ENCODE results near the gene SAMD9L. TPM values are rescaled to one million over a fixed set of nuclear protein-coding genes. Genes with fewer than 3 reads are reported as not detected.

The SAMD9L gene
- total RNA-seq (10 to 100 TPM in 1 of 4 donors, 1 to 10 TPM in 3; 5.3 to 13.6 (median 6.7) TPM), polyA plus RNA-seq (10 to 100 TPM in 1 of 3 donors, 1 to 10 TPM in 2; 2.4 to 19.0 (median 5.8) TPM)

DNA sequence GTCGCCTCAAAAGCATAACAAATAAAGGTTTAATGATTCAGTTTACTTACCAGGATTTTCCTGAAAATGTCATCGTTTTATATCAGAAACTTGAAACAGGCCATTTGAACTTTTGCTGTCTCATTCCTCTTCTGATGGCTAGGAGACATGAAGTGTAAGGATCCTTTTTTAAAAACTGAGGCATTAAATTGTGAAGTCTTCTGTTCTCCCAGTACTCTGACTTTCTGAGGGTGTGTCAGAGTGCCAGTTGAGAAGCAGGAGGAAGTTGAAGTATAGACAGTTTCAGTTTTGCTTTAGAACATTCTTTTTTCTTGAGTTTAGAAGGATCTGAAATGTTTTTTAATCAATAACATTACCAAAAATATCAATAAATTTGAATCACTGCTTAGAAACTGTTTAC lies at the start of gene SAMD9L:
SAMD9L (minus strand) TSS at position 242 of the 400 bp plus-strand sequence. CDS start 12,414 bp downstream, outside the sequence.
- TF ChIP-seq POLR2A (IDR thresholded peaks at IDR 0.05), result no peak
- TF ChIP-seq POLR2AphosphoS5 (IDR thresholded peaks at IDR 0.05), result no peak
- TF ChIP-seq, protein P1, sequence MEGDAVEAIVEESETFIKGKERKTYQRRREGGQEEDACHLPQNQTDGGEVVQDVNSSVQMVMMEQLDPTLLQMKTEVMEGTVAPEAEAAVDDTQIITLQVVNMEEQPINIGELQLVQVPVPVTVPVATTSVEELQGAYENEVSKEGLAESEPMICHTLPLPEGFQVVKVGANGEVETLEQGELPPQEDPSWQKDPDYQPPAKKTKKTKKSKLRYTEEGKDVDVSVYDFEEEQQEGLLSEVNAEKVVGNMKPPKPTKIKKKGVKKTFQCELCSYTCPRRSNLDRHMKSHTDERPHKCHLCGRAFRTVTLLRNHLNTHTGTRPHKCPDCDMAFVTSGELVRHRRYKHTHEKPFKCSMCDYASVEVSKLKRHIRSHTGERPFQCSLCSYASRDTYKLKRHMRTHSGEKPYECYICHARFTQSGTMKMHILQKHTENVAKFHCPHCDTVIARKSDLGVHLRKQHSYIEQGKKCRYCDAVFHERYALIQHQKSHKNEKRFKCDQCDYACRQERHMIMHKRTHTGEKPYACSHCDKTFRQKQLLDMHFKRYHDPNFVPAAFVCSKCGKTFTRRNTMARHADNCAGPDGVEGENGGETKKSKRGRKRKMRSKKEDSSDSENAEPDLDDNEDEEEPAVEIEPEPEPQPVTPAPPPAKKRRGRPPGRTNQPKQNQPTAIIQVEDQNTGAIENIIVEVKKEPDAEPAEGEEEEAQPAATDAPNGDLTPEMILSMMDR (IDR thresholded peaks at IDR 0.05), result no peak
- no peak for TF ChIP-seq EP300 (IDR thresholded peaks at IDR 0.05)
- H3K27ac ChIP-seq, result peak within 1 kb of the TSS; percentile 28 to 51 (median 39)
- WGBS, 2 donors, result 1 to 11% methylated on average over 2 of the region's 2 CpGs
- intact Hi-C loops (cut with DNase I), result loop anchor here (5.0 to 10.0 kb wide), 2 partner anchors 49 to 77 kb away; partner anchors contain the start of gene HEPACAM2
- peaks cover 0 to 10% (median 5%) of the 10 kb centered on the region in 4 donors for H3K4me1 ChIP-seq
- H3K4me3 ChIP-seq, result peak within 1 kb of the TSS; percentile 22 to 47 (median 42)
- no peak for DNase-seq
- H3K9me3 ChIP-seq, result no peaks in the 10 kb centered on the region
- peaks cover 0 to 20% (median 0%) of the 10 kb centered on the region in 4 donors for H3K36me3 ChIP-seq
- no peaks in the 10 kb centered on the region for H3K27me3 ChIP-seq

DNA sequence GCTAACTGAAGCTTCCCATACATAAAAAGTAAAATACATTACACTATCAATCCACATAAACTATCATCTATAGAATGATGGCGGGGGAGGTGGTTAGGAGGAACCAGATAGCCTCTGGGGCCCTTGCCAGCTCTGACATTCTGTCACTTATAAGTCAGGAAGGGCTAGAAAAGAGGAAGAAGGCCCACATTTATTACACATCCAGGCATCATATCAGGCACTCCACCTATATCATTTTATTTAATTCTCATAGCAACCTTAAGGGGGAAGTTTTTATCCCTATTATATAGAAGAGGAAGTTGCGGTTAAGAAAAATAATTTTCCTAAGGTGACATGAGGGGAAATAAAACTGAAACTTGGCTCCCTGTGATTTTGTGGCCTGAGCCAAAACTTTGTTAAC lies 48.2 kb upstream of the SAMD9L start:
- intact Hi-C loops (cut with DNase I), result loop anchor here (5.0 kb wide), 1 partner anchor 49 kb away; the partner anchor contains the start of gene SAMD9L
- H3K27ac ChIP-seq, result no peak overlapping the region
- TF ChIP-seq POLR2A (IDR thresholded peaks at IDR 0.05) (no peak), POLR2AphosphoS5 (IDR thresholded peaks at IDR 0.05) (no peak), EP300 (IDR thresholded peaks at IDR 0.05) (no peak)
- TF ChIP-seq, protein P1 (IDR thresholded peaks at IDR 0.05), result no peak

DNA sequence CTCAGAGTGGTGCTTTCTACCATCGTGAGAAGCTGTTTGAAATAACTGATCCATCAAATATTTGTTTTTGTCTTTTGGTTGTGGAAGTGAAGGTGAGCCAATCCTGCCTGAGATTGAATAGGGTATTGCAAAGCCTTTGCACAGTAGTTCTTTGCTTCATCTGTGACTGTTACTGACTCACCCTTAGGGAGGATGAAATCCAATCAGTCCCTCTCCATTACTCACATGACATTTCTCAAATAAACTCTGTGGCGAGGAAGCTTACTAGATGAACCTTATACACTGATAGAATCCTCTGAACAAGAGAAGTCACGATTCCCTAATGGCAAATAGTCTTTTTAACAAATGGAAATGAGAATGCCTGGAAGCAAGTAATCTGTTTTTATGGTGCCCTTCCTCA lies 46.2 kb upstream of the SAMD9L start:
- Histone ChIP-seq H3K4me3 (no peak overlapping the region), H3K27ac (no peak overlapping the region), H3K36me3 (no peaks in the 10 kb centered on the region), H3K27me3 (no peaks in the 10 kb centered on the region), H3K9me3 (no peaks in the 10 kb centered on the region), H3K4me1 (no peaks in the 10 kb centered on the region)
- intact Hi-C loops (cut with DNase I), result no loop called here
- no peak for DNase-seq
- 48 to 71% methylated on average over 3 of the region's 3 CpGs for WGBS, 2 donors
- TF ChIP-seq EP300 (IDR thresholded peaks at IDR 0.05) (no peak), POLR2AphosphoS5 (IDR thresholded peaks at IDR 0.05) (no peak), POLR2A (IDR thresholded peaks at IDR 0.05) (no peak)
- TF ChIP-seq, protein P1 (IDR thresholded peaks at IDR 0.05), result no peak

More for the DNA sequence above, 48.2 kb upstream of the SAMD9L start:
- H3K9me3 ChIP-seq, result no peaks in the 10 kb centered on the region
- no peaks in the 10 kb centered on the region for H3K27me3 ChIP-seq
- H3K36me3 ChIP-seq, result no peaks in the 10 kb centered on the region
- no peak for DNase-seq
- 34 to 46% methylated on average over 2 of the region's 2 CpGs for WGBS, 2 donors
- H3K4me1 ChIP-seq, result no peaks in the 10 kb centered on the region
- no peak overlapping the region for H3K4me3 ChIP-seq

DNA sequence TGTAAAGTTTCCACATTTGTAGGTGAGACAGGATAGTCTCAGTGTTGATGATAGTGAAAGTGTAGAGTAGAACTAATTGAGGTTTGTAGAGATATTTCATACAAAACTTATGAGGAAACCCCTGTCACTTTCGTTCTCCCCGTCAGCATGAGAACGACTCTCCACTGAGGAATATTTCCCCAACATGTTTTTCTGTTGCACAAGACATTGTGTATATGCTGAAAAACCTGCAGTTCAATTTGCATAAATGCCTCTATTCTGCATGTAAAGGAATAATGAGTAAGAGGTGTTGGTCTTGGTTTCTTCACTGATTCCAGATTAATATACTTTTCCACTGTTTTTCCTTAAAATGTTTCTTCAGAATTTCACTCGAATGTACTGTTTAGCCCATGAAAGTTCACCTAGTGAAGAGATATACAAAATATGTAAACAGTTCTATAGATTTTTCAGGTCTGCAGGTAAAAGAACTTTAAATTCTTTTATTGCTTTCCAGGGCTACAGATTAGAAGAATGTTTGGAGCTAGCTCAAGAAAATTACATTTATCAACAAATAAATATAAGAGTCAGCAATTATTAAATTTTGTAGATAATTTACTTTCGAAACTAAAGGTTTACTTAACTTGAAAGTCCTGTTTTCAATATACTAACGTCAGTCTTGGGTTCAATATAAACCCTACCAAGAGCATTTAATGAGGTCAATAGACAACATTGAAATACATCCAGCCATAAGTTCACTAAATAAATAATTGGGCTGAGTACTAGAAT lies 40.9 kb upstream of the SAMD9L start:
- TF ChIP-seq POLR2A (IDR thresholded peaks at IDR 0.05), result no peak
- TF ChIP-seq, protein P1 (IDR thresholded peaks at IDR 0.05), result no peak
- TF ChIP-seq EP300 (IDR thresholded peaks at IDR 0.05), result no peak
- no peak for TF ChIP-seq POLR2AphosphoS5 (IDR thresholded peaks at IDR 0.05)
- H3K4me1 ChIP-seq, result no peaks in the 10 kb centered on the region
- no peak for DNase-seq
- intact Hi-C loops (cut with DNase I), result no loop called here
- 63 to 73% methylated on average over 6 of the region's 6 CpGs for WGBS, 2 donors
- H3K27me3 ChIP-seq, result no peaks in the 10 kb centered on the region
- no peak overlapping the region for H3K4me3 ChIP-seq
- H3K9me3 ChIP-seq, result no peaks in the 10 kb centered on the region
- no peak overlapping the region for H3K27ac ChIP-seq
- H3K36me3 ChIP-seq, result no peaks in the 10 kb centered on the region

Measured in sigmoid colon (tissue), 7 donors.